Measurements from ENCODE around the gene ADCY2.

Gene ADCY2

DNA sequence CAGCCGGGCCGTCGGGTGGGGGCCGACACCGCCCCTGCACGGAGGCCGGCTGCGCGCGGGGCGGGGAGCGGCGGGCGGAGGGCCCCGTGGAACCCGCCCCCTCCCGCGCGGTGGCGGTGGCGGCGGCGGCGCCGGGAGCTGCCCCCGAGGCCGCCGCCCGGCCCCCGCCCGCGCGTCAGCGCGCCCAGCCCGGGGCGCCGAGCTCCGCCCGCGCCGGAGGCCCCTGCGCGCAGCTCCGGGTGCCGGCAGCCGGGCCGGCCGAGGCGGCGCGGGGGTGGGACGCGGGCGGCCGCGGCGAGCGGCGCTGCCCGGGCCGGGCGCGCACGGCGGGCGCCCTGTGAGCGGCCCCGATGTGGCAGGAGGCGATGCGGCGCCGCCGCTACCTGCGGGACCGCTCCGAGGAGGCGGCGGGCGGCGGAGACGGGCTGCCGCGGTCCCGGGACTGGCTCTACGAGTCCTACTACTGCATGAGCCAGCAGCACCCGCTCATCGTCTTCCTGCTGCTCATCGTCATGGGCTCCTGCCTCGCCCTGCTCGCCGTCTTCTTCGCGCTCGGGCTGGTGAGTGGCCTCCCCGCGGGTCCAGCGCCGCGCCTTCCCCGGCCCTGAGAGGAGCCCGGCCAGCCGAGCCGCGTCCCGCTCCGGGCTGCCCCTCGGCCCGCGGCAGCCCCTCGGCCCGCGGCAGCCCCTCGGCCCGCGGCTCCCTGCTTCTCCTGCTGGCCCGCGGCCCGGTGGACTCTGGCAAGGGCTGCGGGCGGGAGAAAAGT lies at the start of gene ADCY2:
Gene ADCY2 (plus strand): TSS at position 192 of the 766 bp plus-strand sequence. CDS start 159 bp downstream, at position 351.
- DNase-seq: no peak

DNA sequence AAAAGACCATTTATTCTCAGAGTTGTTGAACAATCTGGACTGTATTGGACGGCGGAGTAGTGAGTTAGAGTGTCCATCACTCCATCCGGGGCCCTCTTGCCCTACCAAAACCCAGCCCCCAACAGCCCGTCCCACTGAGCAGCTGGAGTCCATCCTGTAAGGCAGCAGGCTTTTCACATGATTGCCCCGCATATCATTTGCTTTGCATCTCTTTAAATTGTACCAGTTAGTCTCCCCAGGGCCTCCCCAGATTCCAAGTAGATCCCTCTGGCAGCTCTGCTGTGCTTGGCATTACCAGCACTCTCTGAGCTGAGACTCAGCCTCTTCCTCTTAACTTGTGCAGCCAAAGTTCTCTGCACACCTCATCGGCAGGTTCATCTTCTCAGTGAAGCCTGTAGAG lies 48.6 kb upstream of the ADCY2 start:
- no peak for DNase-seq

DNA sequence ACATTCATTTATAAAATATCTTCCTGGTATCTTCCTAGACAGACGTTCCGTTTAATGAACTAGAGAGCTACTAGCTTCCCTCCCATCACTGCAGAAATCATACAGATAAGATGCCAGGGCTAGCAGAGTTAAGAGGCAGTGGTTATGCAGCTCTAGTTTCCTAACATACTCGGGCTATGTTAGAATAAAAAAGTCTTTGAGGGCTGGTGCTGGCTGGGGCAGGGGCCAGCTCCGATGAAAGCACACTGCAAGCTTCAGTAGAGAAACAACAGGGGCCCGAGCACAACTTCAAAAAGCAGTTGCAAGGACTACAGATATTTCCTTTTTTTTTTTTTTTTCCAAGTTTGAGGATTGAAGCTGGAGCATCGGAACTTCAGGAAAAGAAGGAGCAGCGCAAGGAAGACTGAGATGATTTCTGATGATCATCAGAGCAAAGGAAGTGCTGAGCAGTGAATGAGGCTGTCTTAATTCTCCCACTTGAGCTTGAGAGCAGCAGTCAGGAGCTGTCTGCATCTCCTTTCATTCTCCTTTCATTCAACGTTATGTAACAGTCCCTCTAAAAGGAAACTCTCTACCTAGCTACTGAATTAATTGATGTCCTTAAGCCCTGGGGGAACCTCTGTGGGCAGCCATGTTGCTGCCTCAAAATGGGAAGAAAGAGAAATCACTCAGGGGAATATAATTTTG lies 47.6 kb upstream of the ADCY2 start:
- DNase-seq: no peak

DNA sequence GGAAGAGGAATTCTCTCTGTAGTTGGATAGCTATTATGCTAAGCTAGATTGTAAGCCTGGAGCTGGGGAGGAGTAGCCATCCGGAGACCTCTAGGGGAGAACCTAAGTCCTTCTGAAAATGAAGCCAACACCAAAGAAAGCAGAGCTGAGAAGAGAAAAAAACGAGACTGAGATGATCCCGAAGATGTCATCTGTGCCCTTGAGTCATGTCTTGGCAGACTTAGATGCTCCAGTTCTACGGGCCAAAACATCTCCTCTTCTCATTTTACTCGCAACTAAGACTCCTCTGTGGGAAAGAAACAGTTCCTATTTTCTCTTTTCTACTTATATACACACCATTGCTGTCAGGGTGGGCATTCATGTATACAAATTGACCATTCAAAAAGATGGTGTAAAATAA lies 34.3 kb upstream of the ADCY2 start:
- DNase-seq: no peak

DNA sequence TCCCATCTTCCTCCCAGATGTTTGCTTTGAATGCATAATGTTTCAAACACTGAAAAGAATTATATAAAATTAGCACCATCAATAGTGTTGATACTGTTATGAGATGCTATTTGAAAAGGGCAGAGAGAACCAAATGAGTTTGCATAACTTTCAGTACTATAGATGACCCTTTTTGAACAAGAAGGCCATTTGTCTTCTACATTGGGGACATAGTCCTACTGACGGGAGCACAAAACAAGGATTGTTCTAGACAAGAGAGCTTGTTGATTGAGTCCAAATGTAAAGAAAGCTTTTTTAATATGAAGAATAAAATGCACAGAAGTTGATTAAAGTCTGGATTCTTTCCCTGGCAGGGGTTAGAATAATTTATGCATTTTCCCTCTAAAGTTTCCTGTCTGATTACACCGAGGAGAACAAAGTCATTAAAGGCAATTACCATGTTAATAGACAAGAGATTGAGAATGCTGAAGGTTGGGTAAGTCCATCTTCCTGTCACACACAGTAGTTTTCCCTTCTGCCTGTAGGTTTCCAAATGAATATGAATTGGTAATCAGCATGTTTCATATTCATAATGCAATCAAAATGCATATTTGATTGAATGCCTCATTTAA lies 32.8 kb upstream of the ADCY2 start:
- DNase-seq: no peak

DNA sequence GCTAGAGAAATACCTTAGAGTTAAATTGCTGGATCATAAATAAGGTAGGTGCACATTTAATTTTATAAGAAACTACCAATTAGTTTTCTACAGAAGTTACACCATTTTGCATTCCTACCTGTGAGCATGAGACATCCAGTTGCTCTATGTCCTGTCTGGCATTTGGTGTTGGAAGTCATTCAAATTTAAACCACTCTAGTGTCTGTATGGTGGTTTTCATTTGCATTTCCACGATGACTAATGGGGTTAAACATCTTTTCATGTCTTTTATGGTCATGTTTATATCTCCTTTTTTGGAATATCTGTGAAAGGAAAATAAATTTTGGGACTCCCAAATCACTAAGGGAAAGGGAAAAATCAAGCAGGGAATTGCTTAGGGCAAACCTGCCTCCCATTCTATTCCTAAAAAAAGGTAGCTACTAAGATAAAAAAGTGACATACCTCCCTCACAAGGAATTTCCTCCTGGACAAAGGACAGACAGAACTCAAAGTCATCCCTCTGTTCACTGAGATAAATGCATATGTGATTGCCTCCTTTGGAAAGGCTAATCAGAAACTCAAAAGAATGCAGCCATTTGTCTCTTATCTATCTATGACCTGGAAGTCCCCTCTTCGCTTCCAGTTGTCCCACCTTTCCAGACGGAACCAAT lies 31.6 kb upstream of the ADCY2 start:
- DNase-seq: no peak

DNA sequence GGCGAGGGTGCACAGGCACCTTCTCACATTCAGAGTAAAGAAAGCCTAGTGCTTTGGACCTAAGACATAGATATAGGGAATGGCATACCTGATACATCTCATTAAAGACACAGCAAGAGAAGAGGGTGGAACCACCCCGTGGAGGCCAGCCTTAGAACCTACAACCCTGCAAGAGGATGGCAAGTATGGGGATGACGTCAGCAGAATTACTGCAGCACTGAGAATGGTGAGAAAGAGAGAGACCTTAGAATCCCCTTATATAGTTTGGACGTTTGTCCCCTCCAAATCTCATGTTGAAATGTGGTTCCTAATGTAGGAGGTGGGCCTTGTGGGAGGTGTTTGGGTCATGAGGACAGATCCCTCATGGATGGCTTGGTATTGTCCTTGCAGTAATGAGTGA lies 28.2 kb upstream of the ADCY2 start:
- DNase-seq: no peak

DNA sequence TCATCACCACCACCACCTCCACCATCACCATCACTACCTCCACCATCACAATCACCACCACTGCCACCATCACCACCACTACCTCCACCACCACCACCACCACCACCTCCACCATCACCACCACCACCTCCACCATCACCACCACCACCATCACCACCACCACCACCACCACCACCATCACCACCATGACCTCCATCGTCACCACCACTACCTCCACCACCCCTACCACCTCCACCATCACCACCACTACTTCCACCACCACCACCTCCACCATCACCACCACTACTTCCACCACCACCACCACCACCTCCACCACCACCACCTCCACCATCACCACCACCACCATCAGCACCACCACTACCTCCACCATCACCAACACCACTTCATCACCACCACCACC lies 23.5 kb upstream of the ADCY2 start:
- no peak for DNase-seq

DNA sequence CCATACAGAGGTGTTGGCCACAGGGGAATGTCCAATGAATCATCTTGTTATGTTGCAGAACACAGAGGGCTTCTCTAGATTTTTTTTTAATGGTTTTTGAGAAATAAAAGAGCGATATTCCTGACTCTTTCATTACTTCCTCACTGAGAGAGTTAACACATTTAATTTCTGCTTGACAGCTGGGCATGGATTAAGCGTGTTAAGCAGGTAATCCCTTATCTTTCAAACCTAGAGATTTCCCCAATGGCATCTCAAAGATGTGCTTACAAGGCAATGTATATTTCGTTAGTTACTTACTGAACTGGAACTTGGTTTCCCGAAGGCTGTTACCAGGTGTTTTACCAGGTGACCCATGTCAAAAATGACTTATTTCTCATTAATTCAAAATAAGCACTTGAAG lies 21.8 kb upstream of the ADCY2 start:
- DNase-seq: no peak

DNA sequence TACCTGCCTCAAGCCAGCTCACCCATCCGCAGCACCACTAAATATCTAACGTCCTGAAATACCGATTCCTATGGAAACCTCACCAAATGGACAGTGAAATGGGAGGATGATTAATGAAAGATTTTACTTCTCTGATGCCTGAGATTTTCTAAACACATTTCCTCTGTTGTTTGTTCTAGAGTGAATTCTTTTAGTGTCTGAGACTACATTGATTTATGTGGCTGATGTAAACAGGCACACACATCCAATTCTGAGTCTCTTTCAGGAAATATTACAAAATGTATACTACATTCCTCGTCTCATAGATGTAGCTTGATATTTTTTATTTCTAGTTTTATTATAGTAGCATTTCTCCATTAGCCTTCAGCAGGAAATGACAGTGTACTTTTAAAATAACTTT lies 20.5 kb upstream of the ADCY2 start:
- no peak for DNase-seq

DNA sequence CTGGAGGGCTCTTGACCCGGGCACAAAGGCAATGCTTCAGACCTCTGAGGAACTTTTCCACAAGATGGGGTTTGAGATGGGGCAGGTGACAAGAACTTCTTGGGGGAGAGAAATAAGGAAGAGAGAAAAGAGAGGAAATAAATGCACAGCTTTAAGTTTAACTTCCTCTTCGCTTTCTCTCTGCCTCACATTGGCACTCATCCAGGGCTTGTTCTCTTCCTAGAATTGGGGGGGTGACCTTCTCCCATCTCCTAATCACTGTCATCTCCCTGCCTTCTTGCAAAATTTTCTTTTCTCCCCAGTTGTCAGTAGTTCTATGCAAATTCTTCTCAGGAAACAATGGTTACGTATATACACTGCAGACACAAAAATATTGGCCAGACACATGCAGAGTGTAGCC lies 19.1 kb upstream of the ADCY2 start:
- DNase-seq: no peak

DNA sequence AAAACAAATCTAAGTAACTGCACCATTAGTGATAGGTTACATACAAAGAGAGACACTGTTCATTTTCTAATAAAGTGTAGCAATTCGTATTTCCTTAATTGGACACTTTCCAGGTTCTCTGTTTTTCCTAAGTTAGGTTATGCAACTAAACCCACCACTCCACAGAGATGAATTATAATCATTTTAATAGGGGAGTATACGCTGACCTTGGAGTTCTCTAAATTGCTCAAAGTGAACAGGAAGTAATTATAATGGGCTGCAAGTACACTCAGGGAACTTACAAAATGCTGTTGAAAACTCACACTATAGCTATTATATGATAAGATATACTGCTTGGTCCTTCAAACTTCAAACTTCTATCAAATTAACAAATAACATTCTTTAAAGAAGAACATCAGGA lies 18.2 kb upstream of the ADCY2 start:
- no peak for DNase-seq

DNA sequence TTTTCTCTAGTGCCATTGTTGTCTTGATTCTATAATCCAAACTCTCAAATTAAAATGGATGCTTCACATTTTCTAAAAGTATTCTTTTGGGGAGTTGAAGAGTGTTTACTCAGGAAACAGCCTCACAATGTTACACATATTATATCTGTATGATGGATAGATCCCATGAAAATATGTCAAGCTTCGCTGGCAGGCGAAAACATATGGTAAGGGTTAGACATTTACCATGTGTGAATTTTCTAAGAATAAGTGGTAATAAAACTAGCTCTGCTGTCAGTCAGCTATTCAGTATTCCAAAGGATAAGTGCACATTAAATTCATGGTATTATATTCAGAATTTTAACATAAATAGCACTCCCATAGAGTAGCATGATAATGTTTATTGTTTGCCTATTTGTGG lies 13.3 kb upstream of the ADCY2 start:
- DNase-seq: no peak

DNA sequence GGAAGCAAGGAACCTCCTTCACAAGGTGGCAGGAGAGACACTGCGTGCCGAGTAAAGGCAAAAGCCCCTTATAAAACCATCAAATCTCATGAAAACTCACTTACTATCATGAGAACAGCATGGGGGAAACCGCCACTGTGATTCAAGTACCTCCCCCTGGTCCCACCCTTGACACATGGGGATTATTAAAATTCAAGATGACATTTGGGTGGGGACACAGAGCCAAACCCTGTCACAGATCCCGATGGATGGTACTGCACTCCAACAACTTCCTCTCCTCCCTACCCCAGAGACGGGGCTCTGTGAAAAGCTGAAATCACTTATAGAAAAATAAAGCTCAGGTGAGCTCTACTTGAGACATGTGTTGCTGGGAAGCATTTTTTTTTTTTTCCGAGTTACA lies 10.3 kb upstream of the ADCY2 start:
- no peak for DNase-seq

DNA sequence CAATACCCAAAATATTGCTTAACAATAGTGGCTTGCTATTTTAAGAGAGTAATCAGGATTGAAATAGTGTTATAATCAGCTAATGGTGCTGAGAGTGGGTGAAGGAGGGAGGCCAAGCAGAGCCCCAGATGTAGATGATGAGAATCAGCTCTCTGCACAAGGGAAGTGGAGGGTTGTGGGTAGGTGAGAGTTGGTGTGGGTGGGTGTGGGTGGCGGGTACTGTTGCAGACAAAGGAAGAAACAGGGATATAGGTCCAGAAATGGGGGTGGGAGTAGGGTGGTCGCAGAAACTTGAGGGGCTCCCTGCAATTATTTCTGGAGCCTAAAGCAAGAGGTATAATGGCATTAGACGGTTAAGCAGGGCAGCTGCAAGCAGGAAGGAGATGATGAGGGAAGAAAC lies 7.4 kb upstream of the ADCY2 start:
- no peak for DNase-seq

DNA sequence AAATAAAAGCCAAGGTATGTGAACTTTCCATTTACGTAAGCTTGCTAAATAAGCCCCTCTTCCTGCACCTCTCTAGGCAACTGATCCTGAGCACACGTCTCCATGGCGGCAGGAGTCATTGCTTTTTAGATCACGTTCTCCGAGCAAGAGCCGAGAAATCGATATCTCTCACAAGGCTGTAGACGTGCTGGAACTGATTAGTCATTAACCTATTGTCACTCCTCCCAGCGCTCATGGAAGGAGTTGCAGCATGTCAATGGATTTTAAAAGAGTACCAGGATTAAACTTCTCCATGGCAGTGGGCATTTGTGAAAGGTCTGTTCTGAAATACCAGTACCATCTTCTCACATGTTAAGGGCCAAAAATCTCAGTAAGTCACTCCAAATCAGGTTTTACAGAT lies 4.7 kb upstream of the ADCY2 start:
- no peak for DNase-seq

DNA sequence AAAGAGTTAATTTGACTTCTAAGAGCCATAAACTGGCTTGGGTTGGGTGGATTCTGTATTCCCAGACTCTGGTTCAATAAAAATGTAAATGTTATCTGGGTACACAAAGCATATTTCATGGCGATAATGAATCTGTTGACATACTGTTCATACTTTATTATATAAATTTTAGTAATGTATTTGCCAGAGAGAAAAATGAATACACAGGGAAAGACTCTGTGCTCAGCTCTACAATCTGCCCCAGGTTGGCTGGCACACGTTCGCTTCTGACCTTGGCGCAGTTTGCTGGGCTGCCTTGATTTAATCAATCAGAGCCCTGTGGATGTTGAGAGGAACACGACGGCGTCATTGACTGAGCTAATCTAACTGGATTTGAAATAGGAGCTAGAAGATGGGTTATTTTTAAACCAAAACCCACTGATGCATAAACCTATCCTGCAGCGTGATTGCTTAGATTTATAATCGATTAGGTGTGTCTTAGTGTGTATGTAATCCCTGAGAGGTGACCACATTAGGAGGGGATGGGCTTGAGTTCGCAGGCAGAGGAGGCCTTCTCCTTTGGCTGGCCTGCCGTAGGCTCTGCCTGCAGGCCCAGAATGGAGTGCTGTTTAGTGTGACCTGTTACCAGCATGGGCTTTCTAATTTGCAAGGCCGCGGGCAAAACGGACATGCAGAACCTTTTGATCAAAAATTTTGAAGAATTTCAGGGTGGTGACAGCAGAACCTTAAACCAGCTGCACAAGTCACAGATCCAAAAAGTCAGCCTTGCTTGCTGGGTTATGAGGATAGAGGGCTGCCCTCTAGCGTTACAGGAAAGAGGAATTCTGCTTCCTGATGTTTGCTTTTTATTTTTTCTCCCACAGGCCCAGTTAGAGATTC lies 3.9 kb upstream of the ADCY2 start:
- DNase-seq: no peak

DNA sequence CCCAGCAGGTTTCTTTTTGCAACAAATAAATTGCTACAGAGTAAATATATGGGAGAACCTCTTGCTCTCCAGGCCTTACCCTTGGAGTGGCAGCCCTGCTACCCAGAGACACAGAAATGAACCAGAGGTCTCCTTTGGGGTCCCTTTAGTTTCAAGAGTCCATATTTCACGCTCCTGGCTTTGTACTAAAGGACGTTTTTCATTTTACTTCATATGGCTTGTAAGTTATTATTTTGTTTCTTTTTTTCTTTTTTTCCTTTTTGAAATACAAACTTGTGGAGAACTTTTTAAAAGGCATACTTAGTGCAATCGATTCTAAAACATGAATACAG lies 3.3 kb upstream of the ADCY2 start:
- DNase-seq: no peak

DNA sequence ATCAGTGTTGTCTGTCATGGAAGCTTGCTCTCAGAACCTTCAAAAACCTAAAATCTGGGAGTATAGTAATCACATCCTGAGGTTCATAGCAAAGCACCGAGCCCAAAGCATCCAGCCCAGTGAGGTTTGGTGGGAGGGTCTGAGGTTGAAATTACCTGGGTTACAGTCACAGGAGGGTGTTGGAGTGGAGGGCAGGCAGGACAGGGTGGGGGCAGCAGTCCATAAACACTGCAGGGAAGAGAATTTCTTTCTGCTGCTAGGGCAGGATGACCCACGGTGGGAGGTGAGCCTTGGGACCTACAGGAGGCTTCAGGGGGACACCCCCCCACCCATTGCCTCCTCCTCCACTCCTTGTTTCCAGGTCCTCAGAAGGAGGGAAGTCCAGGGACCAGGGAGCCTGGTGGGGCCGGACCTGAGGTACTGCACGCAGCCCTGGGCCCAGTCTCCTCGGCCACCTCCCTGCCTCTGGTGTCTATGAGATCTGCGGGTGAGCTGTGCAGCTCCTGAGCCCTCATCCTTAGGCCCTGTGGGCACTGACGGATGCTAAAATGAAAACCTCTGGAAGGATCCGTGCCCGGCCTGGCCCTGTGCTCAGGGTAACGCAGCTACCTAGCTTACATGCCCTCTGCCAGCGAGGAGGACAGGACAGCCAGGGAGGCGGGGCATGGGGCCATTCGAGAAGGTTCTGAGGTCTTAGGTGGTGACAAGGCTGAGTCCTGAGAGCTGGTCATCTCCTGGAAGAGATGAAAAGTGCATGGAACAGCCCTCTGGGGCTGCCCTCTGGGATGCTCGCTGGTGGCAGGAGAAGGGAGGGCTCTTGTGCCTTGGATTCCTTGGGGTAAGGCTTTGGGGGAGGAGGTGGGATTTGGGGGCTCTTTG lies 1.8 kb upstream of the ADCY2 start:
- DNase-seq: no peak

DNA sequence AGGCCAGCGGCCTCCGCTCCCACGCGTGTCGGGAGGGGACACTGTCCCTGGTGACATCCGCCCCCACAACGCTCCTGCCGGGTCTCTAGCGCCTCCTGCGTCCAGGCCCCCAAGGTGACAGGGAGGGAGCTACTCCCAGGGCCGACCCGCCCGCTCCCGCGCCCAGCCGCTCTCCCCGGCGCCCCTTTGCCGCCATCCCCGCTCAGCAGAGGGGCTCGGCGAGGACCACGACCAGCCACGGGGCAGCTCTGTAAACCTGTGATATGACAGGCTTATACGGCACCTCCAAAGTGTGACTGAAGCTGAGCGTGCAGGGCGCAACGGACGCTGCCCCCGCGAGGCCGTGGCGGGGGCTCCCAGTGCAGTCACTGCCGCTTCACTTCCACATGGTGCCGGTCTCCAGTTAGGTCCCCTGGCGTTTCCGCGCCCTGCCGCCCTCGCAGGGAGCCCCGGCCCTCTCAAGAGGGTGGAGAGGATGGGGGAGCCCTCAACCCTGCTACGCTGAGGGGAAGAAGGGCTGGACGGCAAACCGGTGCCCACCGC lies 978 bp upstream of the ADCY2 start:
- no peak for DNase-seq

DNA sequence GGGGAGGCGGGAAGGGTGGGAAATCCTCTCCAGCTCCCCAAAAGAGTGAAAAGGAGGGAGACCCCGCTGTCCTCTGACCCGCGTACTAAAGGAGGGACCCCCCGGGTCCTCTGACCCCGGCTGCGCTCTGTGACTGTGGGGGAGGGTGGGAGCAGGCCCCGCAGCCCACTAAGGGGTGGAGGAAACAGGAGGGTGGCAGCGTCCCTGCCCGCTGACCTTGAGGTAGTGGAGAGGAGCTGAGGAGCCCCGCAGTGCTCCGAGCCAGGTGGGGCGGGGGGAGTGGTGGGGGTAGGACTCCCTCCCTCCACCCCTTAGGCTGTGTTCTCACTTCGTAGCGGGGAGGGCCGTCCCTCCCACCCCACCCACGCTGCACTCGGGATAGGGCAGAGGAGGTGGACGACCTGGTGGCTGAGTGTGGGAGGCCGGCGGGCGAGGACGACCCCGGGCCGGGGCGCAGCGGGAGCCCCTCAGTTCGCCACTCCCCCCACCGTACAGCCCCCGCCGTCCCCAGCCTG lies 449 bp upstream of the ADCY2 start:
- no peak for DNase-seq
